K562 (cell line): ENCODE results near the gene SPATA13. TPM values are rescaled to one million over a fixed set of nuclear protein-coding genes. Genes with fewer than 3 reads are reported as not detected.

Experiments used
- ATAC-seq: fragments of 200-7000 bp; cut with Tn5 transposase; 3 replicates; pipeline ENCODE4 v1.9.1; 2020; ENCODE audit warnings: moderate library complexity
- BruUV-seq: library from RNA; stranded (reverse); fragments of 400-500 nt; replicated peaks from 2 replicates; lab custom pipeline; 2021; lab: Mats Ljungman, UMichigan
- CTCF ChIA-PET: fragments of 300-600 bp; formaldehyde crosslinking; extraction: SDS; loops from one replicate; lab custom pipeline; 2021; ENCODE audit warnings: low intra/inter-chr PET ratio; lab: Yijun Ruan, JAX
- POLR2A ChIA-PET: fragments of 300-600, 350-650 bp; sonication (Branson Sonifier 250); formaldehyde crosslinking; extraction: SDS; loops from one replicate; lab custom pipeline; 2021; ENCODE audit warnings: antibody characterized with exemption, inconsistent platforms; lab: Yijun Ruan, JAX
- DNase-seq, 4 experiments: peaks; one replicate each; pipeline versions ENCODE4 v3.0.0 to v3.0.0-alpha.2; 2011 to 2018; ENCODE audit warnings: low spot score in 3 of 4, mixed read lengths in 3 of 4; ENCODE audit errors: extremely low read depth in 1 of 4
- FAIRE-seq: peaks from 2 replicates; lab custom pipeline; 2011; peaks lifted over from hg19 to GRCh38; lab: Jason Lieb, UNC
- H2AFZ ChIP-seq: 2 replicates; pipeline ENCODE4 v1.6.0; 2011; ENCODE audit warnings: low read depth, low read length, control low read depth, inconsistent platforms
- H3K27ac ChIP-seq: fragments of 200-600 bp; 3 replicates; pipeline ENCODE4 v1.8.0; 2011; ENCODE audit warnings: low read depth, mild to moderate bottlenecking, control low read depth, inconsistent platforms, low read length, moderate library complexity, mixed read lengths; ENCODE audit errors: extremely low read depth
- H3K27me3 ChIP-seq, 2 experiments: fragments of 300-600 bp in 1 of 2; 2 replicates in 1 of 2; 3 replicates in 1 of 2; pipeline versions ENCODE4 v1.6.0 to v1.8.0; 2011; ENCODE audit warnings: inconsistent platforms in 2 of 2, low read length in 2 of 2, mild to moderate bottlenecking in 1 of 2, mixed read lengths in 1 of 2, moderate library complexity in 1 of 2; ENCODE audit not compliant: control insufficient read depth in 2 of 2, insufficient read depth in 2 of 2
- H3K36me3 ChIP-seq: fragments of 300-600 bp; 3 replicates; pipeline ENCODE4 v1.8.0; 2011; ENCODE audit warnings: mild to moderate bottlenecking, low read length, inconsistent platforms; ENCODE audit not compliant: control insufficient read depth, insufficient read depth
- H3K4me1 ChIP-seq, 2 experiments: fragments of 200-600 bp in 1 of 2; replicated peaks in 1 of 2; 2 replicates in 1 of 2; 3 replicates in 1 of 2; pipeline versions ENCODE4 v1.5.1 to v1.8.0; 2011; ENCODE audit warnings: inconsistent platforms in 2 of 2, low read length in 2 of 2, mild to moderate bottlenecking in 1 of 2, mixed read lengths in 1 of 2, moderate library complexity in 1 of 2; ENCODE audit not compliant: control insufficient read depth in 2 of 2, insufficient read depth in 2 of 2
- H3K4me2 ChIP-seq: 2 replicates; pipeline ENCODE4 v1.6.1; 2011; ENCODE audit warnings: low read length, control low read depth, inconsistent platforms, mixed read lengths; ENCODE audit not compliant: insufficient read depth
- H3K4me3 ChIP-seq: fragments of 200-600 bp; sonication (generic), shearing (Covaris generic); 2 replicates; pipeline ENCODE4 v1.5.1; 2016; ENCODE audit warnings: control low read depth, inconsistent platforms
- H3K79me2 ChIP-seq: fragments of 200-600 bp; 3 replicates; pipeline ENCODE4 v1.8.0; 2011; ENCODE audit warnings: low read length, inconsistent platforms; ENCODE audit not compliant: control insufficient read depth, insufficient read depth
- H3K9ac ChIP-seq, 2 experiments: 2 replicates each; pipeline versions ENCODE4 v1.6.0 to v1.6.1; 2011; ENCODE audit warnings: low read depth in 2 of 2, low read length in 2 of 2, control low read depth in 1 of 2, inconsistent platforms in 1 of 2, mild to moderate bottlenecking in 1 of 2, mixed read lengths in 1 of 2; ENCODE audit not compliant: insufficient read depth in 1 of 2
- H3K9me1 ChIP-seq: one replicate; pipeline ENCODE4 v1.6.0; 2011; ENCODE audit warnings: inconsistent platforms, mild to moderate bottlenecking, low read length, moderate library complexity; ENCODE audit not compliant: control insufficient read depth, insufficient read depth
- H3K9me3 ChIP-seq: replicated peaks from 2 replicates; pipeline ENCODE4 v1.5.1; 2011; ENCODE audit warnings: low read depth, low read length, inconsistent platforms; ENCODE audit not compliant: control insufficient read depth, insufficient read depth
- H4K20me1 ChIP-seq: replicated peaks from 2 replicates; pipeline ENCODE4 v1.6.1; 2011; ENCODE audit warnings: low read length, inconsistent platforms, mixed read lengths; ENCODE audit not compliant: control insufficient read depth, insufficient read depth
- FIP1L1 ChIP-seq: fragments of 200-400 bp; formaldehyde crosslinking; IDR thresholded peaks from 2 replicates; pipeline ENCODE4 v1.6.1; 2018; ENCODE audit warnings: mild to moderate bottlenecking, low read depth, low read length; ENCODE audit not compliant: poor library complexity, severe bottlenecking
- FOXA1 ChIP-seq: fragments of 450-650 bp; IDR thresholded peaks from 2 replicates; pipeline ENCODE4 v1.6.1; 2016; ENCODE audit warnings: mild to moderate bottlenecking, borderline replicate concordance
- HMGXB4 ChIP-seq: sonication (generic); formaldehyde crosslinking; IDR thresholded peaks from 2 replicates; pipeline ENCODE4 v1.8.1; 2023; ENCODE audit warnings: mild to moderate bottlenecking, missing genetic modification reagents
- LCOR ChIP-seq: sonication (generic); formaldehyde crosslinking; IDR thresholded peaks from 2 replicates; pipeline ENCODE4 v1.8.0; 2022; ENCODE audit warnings: mild to moderate bottlenecking, missing genetic modification reagents
- NFYB ChIP-seq: IDR thresholded peaks from 2 replicates; pipeline ENCODE4 v1.6.1; 2011; ENCODE audit warnings: mild to moderate bottlenecking, moderate library complexity; ENCODE audit not compliant: insufficient read length; ENCODE audit errors: extremely low read depth
- SP2 ChIP-seq: IDR thresholded peaks from 2 replicates; pipeline ENCODE4 v1.6.1; 2011; ENCODE audit warnings: mild to moderate bottlenecking, low read depth, low read length, moderate library complexity; ENCODE audit not compliant: poor library complexity, severe bottlenecking; ENCODE audit errors: extremely low read depth
- TRIM25 ChIP-seq: fragments of 450-650 bp; IDR thresholded peaks from 2 replicates; pipeline ENCODE4 v1.7.0; 2016; ENCODE audit warnings: borderline replicate concordance
- WHSC1 ChIP-seq: IDR thresholded peaks from one replicate; pipeline ENCODE4 v1.6.1; 2012; ENCODE audit warnings: low read length, control low read depth, inconsistent platforms
- ZBTB49 ChIP-seq: sonication (generic); formaldehyde crosslinking; IDR thresholded peaks from 2 replicates; pipeline ENCODE4 v1.8.0; 2022; ENCODE audit warnings: missing genetic modification reagents, mild to moderate bottlenecking, borderline replicate concordance
- ZC3H8 ChIP-seq: fragments of 450-650 bp; IDR thresholded peaks from 2 replicates; pipeline ENCODE4 v1.6.1; 2017
- ZNF583 ChIP-seq: fragments of 250-450 bp; sonication (Bioruptor Pico); IDR thresholded peaks from 2 replicates; pipeline ENCODE4 v1.4.0; 2020
- ZNF830 ChIP-seq: fragments of 250-450 bp; sonication (Bioruptor Pico); IDR thresholded peaks from 2 replicates; pipeline ENCODE4 v1.5.0; 2021; ENCODE audit warnings: mild to moderate bottlenecking
- ZSCAN29 ChIP-seq: fragments of 450-650 bp; IDR thresholded peaks from 2 replicates; pipeline ENCODE4 v1.6.1; 2017
- WGBS: fragments of 100-300 bp; shearing (Covaris generic); methylation state at CpG from one replicate; pipeline ENCODE4 v1.1.6; 2016; ENCODE audit warnings: low coverage, mixed read lengths; ENCODE audit not compliant: insufficient coverage; ENCODE audit errors: missing lambda C conversion rate; 5-methylcytosine and 5-hydroxymethylcytosine counted together
- in situ Hi-C: fragments of 300-500 bp; cut with MboI; formaldehyde crosslinking; loops from 4 replicates; pipeline ENCODE4 v1.15.0; 2018; ENCODE audit warnings: inconsistent platforms, mixed read lengths
- intact Hi-C: fragments of 100-400 bp; cut with micrococcal nuclease; formaldehyde crosslinking; loops from 2 replicates; pipeline ENCODE4 v1.14.2; 2022
- polyA plus RNA-seq, 8 experiments: library from polyadenylated mRNA; depleted of rRNA in 4 of 8; stranded (reverse) in 5 of 8; unstranded in 3 of 8; fragments of >200 nt; fragmentation: Nextera tagmentation in 2 of 8; fragmentation: Illumina TruSeq in 1 of 8; extraction: Ambion mirVana in 2 of 8; extraction: Trizol in 1 of 8; gene quantifications; 2 replicates each; pipeline versions ENCODE4 v1.2.1 to v1.2.3, GENCODE V29; 2011 to 2014; ENCODE audit warnings: inconsistent platforms in 1 of 8, missing spikeins in 1 of 8
- total RNA-seq, 7 experiments: library from RNA; depleted of rRNA in 6 of 7; stranded (reverse); fragments of >200 nt in 6 of 7; fragmentation: Illumina TruSeq in 2 of 7; extraction: Trizol in 2 of 7; gene quantifications; 2 replicates each; pipeline versions ENCODE4 v1.2.1 to v1.2.3, GENCODE V29; 2011 to 2021; ENCODE audit warnings: low replicate concordance in 1 of 7

SPATA13 gene
- total and polyA plus RNA-seq, 9 of the 15 experiments (the other 6 are each of a cell fraction or from before 2014, with no cell fraction given), result 0.08 to 0.99 (median 0.21) TPM; not detected in 2

GRCh38 chr13:24128112-24128511 lies 32.4 kb upstream of the SPATA13 start (continued):
- TF ChIP-seq HMGXB4, result no peak
- TF ChIP-seq NFYB, result no peak
- TF ChIP-seq ZSCAN29, result no peak
- no peak for TF ChIP-seq ZBTB49 (CRISPR knock-in tag)

- no peak overlapping the region for H2AFZ ChIP-seq
- CTCF ChIA-PET, result no interaction called here
- no peak overlapping the region for H3K4me3 ChIP-seq
- 7% methylated on average over 4 of the region's 5 CpGs for WGBS
- H3K9me1 ChIP-seq, result no peaks in the 10 kb centered on the region
- H3K79me2 ChIP-seq, result no peaks in the 10 kb centered on the region
- no peak overlapping the region for H3K27ac ChIP-seq
- H3K36me3 ChIP-seq, result no peaks in the 10 kb centered on the region
- BruUV-seq, result no TSS peak
- POLR2A ChIA-PET, result no interaction called here
- TF ChIP-seq TRIM25, result no peak
- TF ChIP-seq WHSC1, result no peak
- TF ChIP-seq FIP1L1, result no peak
- TF ChIP-seq LCOR (CRISPR knock-in tag), result no peak
- no peak for TF ChIP-seq ZC3H8
- no peak for TF ChIP-seq ZNF583 (CRISPR knock-in tag)
- no peak for TF ChIP-seq ZNF830 (CRISPR knock-in tag)
- TF ChIP-seq FOXA1, result no peak
- TF ChIP-seq SP2, result no peak
- TF ChIP-seq, all 486 proteins: peak for 0
- Histone ChIP-seq H3K9ac (no peak overlapping the region), H3K4me2 (no peak overlapping the region), H4K20me1 (no peaks in the 10 kb centered on the region), H3K4me1 (no peaks in the 10 kb centered on the region), H3K27me3 (no peaks in the 10 kb centered on the region), H3K9me3 (0 out of 2 replicates have a peak, but pooled peaks cover 2% of the 10 kb centered on the region)
- intact Hi-C loops (no loop called here), in situ Hi-C loops (no loop called here)
- FAIRE-seq, result no peak
- no peak for DNase-seq
- ATAC-seq, result no peak
These were observed 31.6 kb upstream of the SPATA13 start for GRCh38 chr13:24128962-24129361.
